Adrenal gland (tissue), 5 donors: ENCODE results near the gene PRODH.
"Not testable (repeated sequence)": the region's sequence is repeated elsewhere in the genome, so short reads cannot be mapped to it uniquely, and the experiment has no call there.

ENCODE experiments used
- CTCF ChIP-seq, 6 experiments: fragments of 450-650 bp in 4 of 6; fragments of 200-600 bp in 2 of 6; sonication (generic) in 1 of 6; IDR thresholded peaks; 1 replicate in 5 of 6; 2 replicates in 1 of 6; pipeline versions ENCODE4 v1.5.1 to v1.8.0; 2016 to 2021; ENCODE audit warnings: antibody characterized with exemption in 6 of 6, mild to moderate bottlenecking in 2 of 6, moderate library complexity in 1 of 6
- POLR2A ChIP-seq, 2 donors: fragments of 450-650 bp; IDR thresholded peaks; one replicate each; pipeline ENCODE4 v1.6.1; 2017; ENCODE audit warnings: antibody characterized with exemption in 2 of 2, mild to moderate bottlenecking in 2 of 2, moderate library complexity in 1 of 2
- donor health status: DM: no; HTN: no; CAD: no.

- not testable (repeated sequence) for TF ChIP-seq CTCF, POLR2A (IDR thresholded peaks at IDR 0.05)
Measured at GRCh38 chr22:18964501-18965265, 28.6 kb upstream of the PRODH start.
